ENCODE results near the gene SLC18B1.

- TF ChIP-seq, protein P1, sequence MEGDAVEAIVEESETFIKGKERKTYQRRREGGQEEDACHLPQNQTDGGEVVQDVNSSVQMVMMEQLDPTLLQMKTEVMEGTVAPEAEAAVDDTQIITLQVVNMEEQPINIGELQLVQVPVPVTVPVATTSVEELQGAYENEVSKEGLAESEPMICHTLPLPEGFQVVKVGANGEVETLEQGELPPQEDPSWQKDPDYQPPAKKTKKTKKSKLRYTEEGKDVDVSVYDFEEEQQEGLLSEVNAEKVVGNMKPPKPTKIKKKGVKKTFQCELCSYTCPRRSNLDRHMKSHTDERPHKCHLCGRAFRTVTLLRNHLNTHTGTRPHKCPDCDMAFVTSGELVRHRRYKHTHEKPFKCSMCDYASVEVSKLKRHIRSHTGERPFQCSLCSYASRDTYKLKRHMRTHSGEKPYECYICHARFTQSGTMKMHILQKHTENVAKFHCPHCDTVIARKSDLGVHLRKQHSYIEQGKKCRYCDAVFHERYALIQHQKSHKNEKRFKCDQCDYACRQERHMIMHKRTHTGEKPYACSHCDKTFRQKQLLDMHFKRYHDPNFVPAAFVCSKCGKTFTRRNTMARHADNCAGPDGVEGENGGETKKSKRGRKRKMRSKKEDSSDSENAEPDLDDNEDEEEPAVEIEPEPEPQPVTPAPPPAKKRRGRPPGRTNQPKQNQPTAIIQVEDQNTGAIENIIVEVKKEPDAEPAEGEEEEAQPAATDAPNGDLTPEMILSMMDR (IDR thresholded peaks at IDR 0.05; ENCODE audit: borderline replicate concordance, extremely low read depth, low read length, poor library complexity, severe bottlenecking): no peak
- TF ChIP-seq EZH2 (IDR thresholded peaks at IDR 0.05; ENCODE audit: borderline replicate concordance, low read depth, low read length, severe bottlenecking): no peak
Observed at GRCh38 chr6:132817554-132818403, 19.3 kb upstream of the SLC18B1 start.

Data from DND-41 (cell line).